ENCODE data around the gene SYT1. TPM values are rescaled to one million over a fixed set of nuclear protein-coding genes. Genes with fewer than 3 reads are reported as not detected.

SYT1 gene
- total RNA-seq, 4 donors from 2014 or later: 9.7 to 24.3 (median 18.3) TPM

DNA sequence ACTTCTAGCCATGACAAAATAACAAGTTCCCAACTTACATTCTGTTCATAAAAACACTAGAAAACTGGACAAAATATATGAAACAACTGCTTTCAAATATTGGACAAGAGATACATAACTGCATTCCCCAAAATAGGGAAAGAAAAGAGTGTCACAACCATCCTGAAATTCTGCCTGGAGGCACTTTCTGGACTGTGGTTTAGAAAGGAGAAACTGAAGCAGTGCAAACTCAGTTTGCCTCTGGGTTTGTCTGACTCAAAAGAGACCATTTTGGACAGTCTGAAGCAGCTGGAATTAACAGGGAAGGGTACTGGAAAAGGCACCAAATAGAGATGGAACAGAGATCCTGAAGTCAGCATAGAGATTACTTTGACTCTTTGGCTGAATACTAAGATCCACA lies 11.3 kb upstream of the SYT1 start:
- no peaks in the 10 kb centered on the region for H3K36me3 ChIP-seq
- intact Hi-C loops (cut with DNase I; ENCODE audit: low total_unique reads): no loop called here
- TF ChIP-seq, protein P1, sequence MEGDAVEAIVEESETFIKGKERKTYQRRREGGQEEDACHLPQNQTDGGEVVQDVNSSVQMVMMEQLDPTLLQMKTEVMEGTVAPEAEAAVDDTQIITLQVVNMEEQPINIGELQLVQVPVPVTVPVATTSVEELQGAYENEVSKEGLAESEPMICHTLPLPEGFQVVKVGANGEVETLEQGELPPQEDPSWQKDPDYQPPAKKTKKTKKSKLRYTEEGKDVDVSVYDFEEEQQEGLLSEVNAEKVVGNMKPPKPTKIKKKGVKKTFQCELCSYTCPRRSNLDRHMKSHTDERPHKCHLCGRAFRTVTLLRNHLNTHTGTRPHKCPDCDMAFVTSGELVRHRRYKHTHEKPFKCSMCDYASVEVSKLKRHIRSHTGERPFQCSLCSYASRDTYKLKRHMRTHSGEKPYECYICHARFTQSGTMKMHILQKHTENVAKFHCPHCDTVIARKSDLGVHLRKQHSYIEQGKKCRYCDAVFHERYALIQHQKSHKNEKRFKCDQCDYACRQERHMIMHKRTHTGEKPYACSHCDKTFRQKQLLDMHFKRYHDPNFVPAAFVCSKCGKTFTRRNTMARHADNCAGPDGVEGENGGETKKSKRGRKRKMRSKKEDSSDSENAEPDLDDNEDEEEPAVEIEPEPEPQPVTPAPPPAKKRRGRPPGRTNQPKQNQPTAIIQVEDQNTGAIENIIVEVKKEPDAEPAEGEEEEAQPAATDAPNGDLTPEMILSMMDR (IDR thresholded peaks at IDR 0.05): no peak
- no peak for TF ChIP-seq POLR2A (IDR thresholded peaks at IDR 0.05)
- no peak overlapping the region for H3K4me3 ChIP-seq
- H3K27ac ChIP-seq: no peak overlapping the region
- no peak for DNase-seq
- no peaks in the 10 kb centered on the region for H3K9me3 ChIP-seq
- no peaks in the 10 kb centered on the region for H3K27me3 ChIP-seq
- no peaks in the 10 kb centered on the region for H3K4me1 ChIP-seq

DNA sequence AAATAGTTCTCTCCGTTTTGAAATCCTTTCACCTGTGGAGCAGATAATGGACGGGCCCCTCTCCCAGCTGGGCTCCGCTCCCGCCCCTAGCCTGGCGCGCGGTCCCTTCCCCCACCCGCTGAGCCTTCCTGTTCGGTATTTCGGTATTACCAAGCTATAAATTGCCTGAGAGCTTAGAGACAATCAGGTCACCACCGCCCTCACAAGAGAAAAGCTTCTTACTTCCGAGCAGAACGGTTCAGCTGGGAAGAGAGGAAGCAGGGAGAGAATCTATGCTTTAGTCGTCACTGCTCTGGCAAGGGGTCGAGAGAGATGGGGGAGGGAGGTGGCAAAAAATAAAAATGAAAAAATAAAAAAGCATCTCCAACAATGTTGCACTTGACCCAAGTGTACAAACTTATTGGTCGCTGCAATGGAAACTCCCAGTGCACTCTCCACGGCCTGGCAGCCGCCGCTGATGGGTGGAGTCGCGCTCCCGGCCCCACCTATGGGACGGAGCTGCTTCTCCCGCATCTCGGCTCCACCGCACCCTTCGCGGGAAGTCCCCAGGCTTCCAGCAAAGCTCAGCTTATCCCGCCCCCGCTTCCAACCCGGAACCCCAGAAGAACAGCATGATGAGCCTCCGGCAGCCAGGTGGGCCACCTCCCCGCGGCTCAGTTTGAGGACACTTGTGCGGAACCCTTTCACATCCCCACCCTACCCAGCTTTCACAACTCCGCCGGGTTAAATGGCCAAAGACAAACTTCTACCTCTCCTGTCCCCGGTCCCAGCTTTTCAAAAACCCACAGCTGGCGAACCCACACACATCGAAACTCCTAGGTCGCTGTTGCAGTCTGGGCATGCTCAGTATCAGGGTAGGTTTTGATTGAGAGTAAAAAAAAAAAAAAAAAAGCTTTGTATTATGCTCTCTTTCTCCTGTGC lies 832 bp upstream of the SYT1 start:
- no peaks in the 10 kb centered on the region for H3K4me1 ChIP-seq
- no peaks in the 10 kb centered on the region for H3K27me3 ChIP-seq
- H3K9me3 ChIP-seq: no peaks in the 10 kb centered on the region
- H3K27ac ChIP-seq: peak overlapping the region; percentile 81 to 86
- H3K36me3 ChIP-seq: no peaks in the 10 kb centered on the region
- DNase-seq: peak; percentile 60 to 66
- intact Hi-C loops (cut with DNase I; ENCODE audit: low total_unique reads): no loop called here
- H3K4me3 ChIP-seq: peak overlapping the region; percentile 53 to 70
- no peak for TF ChIP-seq POLR2A (IDR thresholded peaks at IDR 0.05)
- TF ChIP-seq, protein P1 (IDR thresholded peaks at IDR 0.05): no peak

DNA sequence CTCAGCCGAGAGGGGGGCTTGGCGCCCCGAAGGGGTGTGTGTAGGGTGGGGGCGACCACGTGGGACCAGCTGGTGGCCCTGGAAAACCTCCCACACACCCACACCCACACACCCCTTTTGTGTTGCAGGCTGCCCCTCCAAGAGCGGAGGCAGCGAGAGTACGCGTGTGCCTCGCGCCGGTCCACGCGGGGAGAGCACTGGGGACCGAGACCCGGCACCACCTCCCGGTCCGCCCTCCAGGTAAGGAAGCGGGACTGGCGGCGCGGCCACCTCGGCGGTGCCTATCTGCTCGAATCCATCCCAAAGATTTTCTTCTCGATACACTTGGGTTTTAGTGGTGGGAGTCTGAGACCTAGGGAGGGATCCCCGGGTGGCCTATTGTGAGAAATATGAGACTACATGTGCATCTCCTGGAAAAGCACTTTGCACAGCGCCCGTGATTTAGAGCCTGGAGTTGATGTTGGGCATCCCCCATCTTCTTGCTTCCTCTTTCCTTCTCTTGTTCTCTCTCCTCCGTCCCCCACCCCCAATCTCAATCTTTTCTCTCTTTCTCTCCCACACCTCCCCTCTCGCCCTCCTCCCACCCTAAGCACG lies 393 bp downstream of the SYT1 start:
- H3K4me1 ChIP-seq: no peaks in the 10 kb centered on the region
- peak overlapping the region; percentile 68 to 86 for H3K27ac ChIP-seq
- H3K36me3 ChIP-seq: no peaks in the 10 kb centered on the region
- H3K9me3 ChIP-seq: no peaks in the 10 kb centered on the region
- peak overlapping the region; percentile 53 to 70 for H3K4me3 ChIP-seq
- TF ChIP-seq, protein P1 (IDR thresholded peaks at IDR 0.05): no peak
- TF ChIP-seq POLR2A (IDR thresholded peaks at IDR 0.05): peak in 1 of 2 donors; percentile 0
- intact Hi-C loops (cut with DNase I; ENCODE audit: low total_unique reads): no loop called here
- no peak for DNase-seq
- H3K27me3 ChIP-seq: no peaks in the 10 kb centered on the region

DNA sequence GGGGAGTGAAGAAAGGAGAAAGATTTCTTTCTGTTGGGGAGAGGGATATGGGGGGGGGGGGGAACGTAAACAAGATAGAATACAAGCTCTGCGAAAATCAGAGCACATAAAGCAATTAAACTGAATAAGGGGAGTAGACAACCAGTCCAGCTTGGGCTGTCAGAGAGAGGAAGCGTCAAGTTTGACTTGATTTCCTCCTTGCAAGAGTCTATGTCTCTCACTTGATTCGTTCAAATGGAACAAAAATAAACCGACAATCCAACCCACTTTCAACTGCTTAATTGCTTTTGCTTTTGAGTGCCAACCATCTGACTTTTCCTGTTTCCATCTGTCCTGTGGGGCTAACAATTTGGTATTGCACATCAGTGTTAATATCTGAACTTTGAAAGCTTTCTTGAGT lies 942 bp downstream of the SYT1 start:
- no peak for DNase-seq
- Histone ChIP-seq H3K27ac (peak overlapping the region; percentile 68 to 86), H3K27me3 (no peaks in the 10 kb centered on the region), H3K4me1 (no peaks in the 10 kb centered on the region), H3K36me3 (no peaks in the 10 kb centered on the region), H3K9me3 (no peaks in the 10 kb centered on the region), H3K4me3 (peak overlapping the region; percentile 53 to 70)
- intact Hi-C loops (cut with DNase I; ENCODE audit: low total_unique reads): no loop called here
- no peak for TF ChIP-seq POLR2A (IDR thresholded peaks at IDR 0.05)
- TF ChIP-seq, protein P1 (IDR thresholded peaks at IDR 0.05): no peak

DNA sequence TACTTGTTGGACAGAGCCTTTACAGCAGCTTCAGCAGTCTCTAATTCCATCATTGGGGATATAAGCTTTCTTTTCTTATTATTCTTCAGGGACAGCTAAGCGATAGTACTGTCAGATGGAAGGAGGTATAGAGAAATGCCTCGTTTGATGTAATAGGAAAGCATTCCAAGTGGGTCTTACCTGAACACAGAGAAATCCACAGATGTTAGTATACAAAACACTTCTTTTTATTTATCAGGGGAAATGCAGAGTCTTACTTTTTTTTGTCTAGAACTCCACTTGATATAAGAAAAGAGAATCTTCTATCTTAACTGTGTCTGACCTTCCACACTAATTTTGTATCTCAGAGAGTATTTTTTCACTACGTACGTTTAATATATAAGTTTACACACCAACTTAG lies 1.9 kb downstream of the SYT1 start:
- no peak for DNase-seq
- no peaks in the 10 kb centered on the region for H3K4me1 ChIP-seq
- H3K27me3 ChIP-seq: no peaks in the 10 kb centered on the region
- no peaks in the 10 kb centered on the region for H3K36me3 ChIP-seq
- TF ChIP-seq, protein P1 (IDR thresholded peaks at IDR 0.05): no peak
- no peak for TF ChIP-seq POLR2A (IDR thresholded peaks at IDR 0.05)
- intact Hi-C loops (cut with DNase I; ENCODE audit: low total_unique reads): no loop called here
- no peak overlapping the region for H3K4me3 ChIP-seq
- no peaks in the 10 kb centered on the region for H3K9me3 ChIP-seq
- H3K27ac ChIP-seq: no peak overlapping the region

Measured in uterus (tissue), 4 donors.